C4-2B (cell line): Measurements from ENCODE around the gene HIP1.

Source experiments
- CTCF ChIP-seq: fragments of 450-650 bp; conservative IDR thresholded peaks from 2 replicates; pipeline ENCODE4 v1.5.1; 2017; ENCODE audit warnings: mild to moderate bottlenecking
- ZFX ChIP-seq: fragments of 450-650 bp; IDR thresholded peaks from 2 replicates; pipeline ENCODE4 v1.6.1; 2017

GRCh38 chr7:75572396-75572795, 166.3 kb downstream of the HIP1 start:
- no peak for TF ChIP-seq CTCF
- no peak for TF ChIP-seq ZFX
